Body of pancreas (tissue), 4 donors: ENCODE data around the gene TMPRSS9. TPM values are rescaled to one million over a fixed set of nuclear protein-coding genes. Genes with fewer than 3 reads are reported as not detected.

Source experiments
- ATAC-seq: fragments of 150-250 bp; one replicate; pipeline ENCODE4 v1.9.1; 2016
- DNase-seq, 4 donors: peaks; one replicate each; pipeline ENCODE4 v3.0.0-alpha.2; 2019
- H3K27ac ChIP-seq, 4 donors: fragments of 200-600 bp; sonication (generic); 1 replicate in 3 of 4; 2 replicates in 1 of 4; pipeline versions ENCODE4 v1.5.1 to v1.6.1; 2016 to 2019; ENCODE audit warnings: mild to moderate bottlenecking in 1 of 4, mixed read lengths in 1 of 4, moderate library complexity in 1 of 4
- H3K27me3 ChIP-seq, 2 donors: fragments of 200-600 bp; sonication (generic); one replicate each; pipeline ENCODE4 v1.6.0; 2016; ENCODE audit warnings: mild to moderate bottlenecking in 1 of 2
- H3K36me3 ChIP-seq, 2 donors: fragments of 200-600 bp; sonication (generic); replicated peaks in 1 of 2; 2 replicates each; pipeline ENCODE4 v1.5.1; 2016; ENCODE audit warnings: low read depth in 2 of 2; ENCODE audit not compliant: insufficient read depth in 1 of 2
- H3K4me1 ChIP-seq: fragments of 200-600 bp; sonication (generic); one replicate; pipeline ENCODE4 v1.6.0; 2016
- H3K4me3 ChIP-seq, 2 donors: fragments of 200-600 bp; sonication (generic); 1 replicate in 1 of 2; 2 replicates in 1 of 2; pipeline ENCODE4 v1.5.1; 2016 to 2019
- H3K9me3 ChIP-seq, 3 donors: fragments of 200-600 bp; sonication (generic); 1 replicate in 2 of 3; 2 replicates in 1 of 3; pipeline ENCODE4 v1.5.1; 2016
- POLR2A ChIP-seq, 3 donors: fragments of 450-650 bp; IDR thresholded peaks; one replicate each; pipeline ENCODE4 v1.6.1; 2016; ENCODE audit warnings: antibody characterized with exemption in 3 of 3, mild to moderate bottlenecking in 2 of 3
- WGBS, 2 donors: methylation state at CpG; one replicate each; pipeline ENCODE4 v1.1.5; 2017; 5-methylcytosine and 5-hydroxymethylcytosine counted together
- intact Hi-C: fragments of 100-400 bp; cut with DNase I; formaldehyde crosslinking; loops from one replicate; pipeline ENCODE4 v1.15.1; 2023
- microRNA-seq, 2 donors: library from miRNA; unstranded; fragments of <30 nt; microRNA quantifications; one replicate each; pipeline ENCODE4, GENCODE V29; 2016; ENCODE audit warnings: borderline number of aligned reads in 2 of 2, borderline replicate concordance in 2 of 2
- total RNA-seq, 2 donors: library from RNA; depleted of rRNA; stranded (reverse); fragments of >200 nt; gene quantifications; one replicate each; pipeline ENCODE4 v1.1.0, GENCODE V29; 2016
- TF ChIP-seq, protein P1 (sequence below), 7 experiments: fragments of 450-650 bp in 4 of 7; fragments of 200-600 bp in 3 of 7; sonication (generic) in 3 of 7; IDR thresholded peaks; one replicate each; pipeline ENCODE4 v1.5.1; 2016 to 2019; ENCODE audit warnings: antibody characterized with exemption in 7 of 7

Gene TMPRSS9
- total RNA-seq, 2 donors from 2014 or later, result not detected

DNA sequence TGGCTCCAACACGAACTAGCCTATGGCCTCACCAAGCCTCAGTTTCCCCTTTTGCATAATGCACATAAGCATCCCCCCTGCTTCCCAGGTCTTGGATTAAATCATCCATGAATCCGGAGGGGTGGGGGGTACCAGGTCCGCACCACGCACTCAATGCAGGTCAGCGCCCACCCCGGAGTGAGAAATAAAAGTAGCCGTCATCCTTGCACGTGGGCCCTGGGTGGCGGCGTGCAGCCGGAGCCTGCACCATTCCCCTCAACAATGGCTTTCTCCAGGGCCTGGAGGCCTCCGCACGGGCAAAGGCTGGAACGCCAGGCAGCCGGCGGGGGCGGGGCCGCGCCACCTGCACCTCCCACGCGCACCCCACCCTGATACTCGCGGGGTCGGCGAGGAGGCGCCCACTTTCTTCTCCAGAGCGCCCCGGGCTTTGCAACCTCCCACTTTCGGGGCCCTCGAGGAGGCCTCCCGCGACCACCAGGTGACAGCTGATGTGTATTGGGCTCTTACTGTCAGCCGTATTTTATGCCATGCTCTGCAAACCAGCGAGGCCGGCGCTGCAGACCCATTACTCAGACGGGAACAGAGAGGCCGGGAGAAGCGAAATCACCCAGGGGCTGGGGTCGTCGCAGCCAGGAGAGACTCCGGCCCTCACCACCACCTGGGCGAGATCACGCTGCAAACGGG, 115.1 kb downstream of the TMPRSS9 start:
- intact Hi-C loops, result no loop called here
- Histone ChIP-seq H3K4me1 (peaks cover 38% of the 10 kb centered on the region), H3K9me3 (no peaks in the 10 kb centered on the region), H3K27ac (peak overlapping the region; percentile 76 to 94 (median 91)), H3K27me3 (no peaks in the 10 kb centered on the region), H3K4me3 (peak overlapping the region in 1 of 2 donors; percentile 25), H3K36me3 (no peaks in the 10 kb centered on the region)
- ATAC-seq (peak; percentile 31), DNase-seq (peak; percentile 61 to 67 (median 64))
- 0 to 2% methylated on average over 2 to 43 of the region's 45 CpGs for WGBS, 2 donors
- TF ChIP-seq POLR2A (IDR thresholded peaks at IDR 0.05), result no peak
- TF ChIP-seq, protein P1, sequence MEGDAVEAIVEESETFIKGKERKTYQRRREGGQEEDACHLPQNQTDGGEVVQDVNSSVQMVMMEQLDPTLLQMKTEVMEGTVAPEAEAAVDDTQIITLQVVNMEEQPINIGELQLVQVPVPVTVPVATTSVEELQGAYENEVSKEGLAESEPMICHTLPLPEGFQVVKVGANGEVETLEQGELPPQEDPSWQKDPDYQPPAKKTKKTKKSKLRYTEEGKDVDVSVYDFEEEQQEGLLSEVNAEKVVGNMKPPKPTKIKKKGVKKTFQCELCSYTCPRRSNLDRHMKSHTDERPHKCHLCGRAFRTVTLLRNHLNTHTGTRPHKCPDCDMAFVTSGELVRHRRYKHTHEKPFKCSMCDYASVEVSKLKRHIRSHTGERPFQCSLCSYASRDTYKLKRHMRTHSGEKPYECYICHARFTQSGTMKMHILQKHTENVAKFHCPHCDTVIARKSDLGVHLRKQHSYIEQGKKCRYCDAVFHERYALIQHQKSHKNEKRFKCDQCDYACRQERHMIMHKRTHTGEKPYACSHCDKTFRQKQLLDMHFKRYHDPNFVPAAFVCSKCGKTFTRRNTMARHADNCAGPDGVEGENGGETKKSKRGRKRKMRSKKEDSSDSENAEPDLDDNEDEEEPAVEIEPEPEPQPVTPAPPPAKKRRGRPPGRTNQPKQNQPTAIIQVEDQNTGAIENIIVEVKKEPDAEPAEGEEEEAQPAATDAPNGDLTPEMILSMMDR (IDR thresholded peaks at IDR 0.05), result no peak

Small RNAs within 50 kb of the gene (microRNA-seq; reads per million reads assigned to microRNA genes)
- gene MIR7108, result 0 reads per million in 2 donors

Other genes starting within 250 kb of the TMPRSS9 start
- 100 to 1,000 TPM in 1 of 2 donors, 10 to 100 TPM in 1; 77.0 to 124 TPM for gene AP3D1, start 208.7 kb upstream of the TMPRSS9 start, total RNA-seq
- 10 to 100 TPM; 10.1 to 44.5 TPM for gene DOT1L, start 196.3 kb upstream of the TMPRSS9 start, total RNA-seq
- 10 to 100 TPM; 47.5 to 89.0 TPM for gene PLEKHJ1, start 123.9 kb upstream of the TMPRSS9 start, total RNA-seq
- 10 to 100 TPM; 15.5 to 30.1 TPM for gene SF3A2, start 123.4 kb upstream of the TMPRSS9 start, total RNA-seq
- 10 to 100 TPM in 1 of 2 donors, under 1 TPM in 1; 0.99 to 11.7 TPM for gene AMH, start 110.9 kb upstream of the TMPRSS9 start, total RNA-seq
- not detected for gene JSRP1, start 103.8 kb upstream of the TMPRSS9 start, total RNA-seq
- under 1 TPM; 0.66 to 0.78 TPM for gene PEAK3, start 78.1 kb upstream of the TMPRSS9 start, total RNA-seq
- gene LINGO3, start 52.1 kb upstream of the TMPRSS9 start, total RNA-seq, result not detected
- 10 to 100 TPM; 45.7 to 69.9 TPM for gene LSM7, start 31.7 kb upstream of the TMPRSS9 start, total RNA-seq
- 100 to 1,000 TPM in 1 of 2 donors, 10 to 100 TPM in 1; 75.8 to 202 TPM for gene SPPL2B, start 31.6 kb upstream of the TMPRSS9 start, total RNA-seq
- gene TIMM13, start 67.3 kb downstream of the TMPRSS9 start, total RNA-seq, result 10 to 100 TPM; 16.3 to 36.6 TPM
- 10 to 100 TPM; 11.7 to 30.0 TPM for gene LMNB2, start 96.7 kb downstream of the TMPRSS9 start, total RNA-seq
- gene GADD45B, start 115.9 kb downstream of the TMPRSS9 start, total RNA-seq, result 10 to 100 TPM; 68.0 to 84.7 TPM